AG04450 (cell line): ENCODE measurements around the gene PCDHGA5. TPM values are rescaled to one million over a fixed set of nuclear protein-coding genes. Genes with fewer than 3 reads are reported as not detected.
"Not testable (repeated sequence)": the region's sequence is repeated elsewhere in the genome, so short reads cannot be mapped to it uniquely, and the experiment has no call there.

Experiments used
- CTCF ChIA-PET: fragments of 300-600, 350-600 bp; formaldehyde crosslinking; extraction: SDS; loops from one replicate; lab custom pipeline; 2022; ENCODE audit warnings: antibody characterized with exemption, inconsistent platforms; lab: Charles Lee
- POLR2A ChIA-PET: fragments of 350-600 bp; formaldehyde crosslinking; extraction: SDS; loops from one replicate; lab custom pipeline; 2021; ENCODE audit warnings: antibody characterized with exemption, inconsistent platforms; lab: Yijun Ruan, JAX
- DNase-seq: peaks from one replicate; pipeline ENCODE4 v3.0.0-alpha.2; 2011; ENCODE audit warnings: low read depth, low spot score
- H3K27ac ChIP-seq: one replicate; pipeline ENCODE4 v1.5.1; 2012; ENCODE audit warnings: low read depth, low read length, control low read depth
- H3K27me3 ChIP-seq: one replicate; pipeline ENCODE4 v1.6.0; 2012; ENCODE audit warnings: low read length; ENCODE audit not compliant: control insufficient read depth, insufficient read depth
- H3K4me3 ChIP-seq: 2 replicates; pipeline ENCODE4 v1.5.1; 2011; ENCODE audit warnings: mild to moderate bottlenecking, low read depth, low read length, control low read depth
- H3K9me3 ChIP-seq: 2 replicates; pipeline ENCODE4 v1.5.1; 2012; ENCODE audit warnings: low read length; ENCODE audit not compliant: control insufficient read depth, insufficient read depth
- CTCF ChIP-seq: IDR thresholded peaks from 2 replicates; pipeline ENCODE4 v1.5.1; 2011; ENCODE audit warnings: low read depth, low read length, control low read depth, inconsistent platforms
- polyA plus RNA-seq: library from polyadenylated mRNA; depleted of rRNA; stranded (reverse); fragments of >200 nt; gene quantifications from 2 replicates; pipeline ENCODE4 v1.2.3, GENCODE V29; 2011

PCDHGA5 gene
- polyA plus RNA-seq, 1 experiment, result 1.4 TPM

DNA sequence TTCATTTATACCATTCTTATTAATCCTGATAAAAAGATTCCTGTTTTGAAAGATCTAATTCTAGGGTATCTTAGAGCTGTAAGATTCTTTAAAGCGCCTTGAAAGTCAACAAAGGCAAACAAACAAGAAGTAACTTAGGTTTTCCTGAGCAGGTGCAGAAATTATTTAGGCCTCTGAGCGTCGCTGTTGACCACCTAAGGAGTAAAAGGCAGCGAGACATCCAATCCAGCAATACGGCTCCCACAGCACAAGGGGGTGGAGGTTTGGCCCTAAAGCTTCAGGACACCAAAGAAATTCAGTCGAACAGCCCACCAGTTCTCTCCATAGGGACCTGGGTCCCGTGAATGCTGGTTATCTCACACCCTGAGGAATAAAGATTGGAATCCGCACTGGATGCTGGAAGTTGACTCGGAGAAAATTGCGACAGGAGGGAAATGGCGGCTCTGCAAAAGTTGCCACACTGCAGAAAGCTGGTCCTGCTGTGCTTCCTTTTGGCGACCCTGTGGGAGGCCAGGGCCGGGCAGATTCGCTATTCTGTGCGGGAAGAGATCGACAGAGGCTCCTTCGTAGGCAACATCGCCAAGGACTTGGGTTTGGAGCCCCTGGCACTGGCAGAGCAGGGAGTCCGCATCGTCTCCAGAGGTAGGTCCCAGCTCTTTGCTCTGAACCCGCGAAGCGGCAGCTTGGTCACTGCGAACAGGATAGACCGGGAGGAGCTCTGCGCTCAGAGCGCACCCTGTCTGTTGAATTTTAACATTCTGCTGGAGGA, 25.2 kb upstream of the PCDHGA5 start, which contains the start of gene PCDHGA2:
TSS of gene PCDHGA2 (plus strand) at position 223 of the 769 bp plus-strand sequence.
- Histone ChIP-seq H3K4me3 (peak within 1 kb of the TSS; percentile 51), H3K9me3 (peaks cover 34% of the 10 kb centered on the region), H3K27me3 (peaks cover 6% of the 10 kb centered on the region), H3K27ac (no peak within 1 kb of the TSS)
- POLR2A ChIA-PET, result interaction anchor here (1.2 kb wide), 1 partner anchor 18 kb away, joined by 3 read pairs; the partner anchor contains the start of gene TAF7
- DNase-seq, result no peak
- peak; percentile 57 for TF ChIP-seq CTCF
- CTCF ChIA-PET, result interaction anchor here (0.6 to 3.0 kb wide), 24 partner anchors 8 to 252 kb away, joined by 3 to 57 read pairs (median 4); partner anchors contain the start of genes PCDHGA1, PCDHGA10, PCDHGB1 and PCDHGB3

- H3K27ac ChIP-seq, DNase-seq, H3K27me3 ChIP-seq, POLR2A ChIA-PET, H3K4me3 ChIP-seq: not testable (repeated sequence)
- H3K9me3 ChIP-seq, result peaks cover 50% of the 10 kb centered on the region
- CTCF ChIA-PET, result interaction anchor here (4.5 kb wide), 1 partner anchor 223 kb away, joined by 18 read pairs; no protein-coding TSS in a partner anchor
These were observed 23.1 kb upstream of the PCDHGA5 start for GRCh38 chr5:141340781-141341354.

GRCh38 chr5:141342773-141343172, 21.2 kb upstream of the PCDHGA5 start:
- Histone ChIP-seq H3K27ac (no peak overlapping the region), H3K27me3 (peaks cover 6% of the 10 kb centered on the region), H3K9me3 (peaks cover 55% of the 10 kb centered on the region), H3K4me3 (no peak overlapping the region)
- DNase-seq, result no peak
- TF ChIP-seq CTCF, result no peak
- CTCF ChIA-PET, result interaction anchor here (0.7 to 4.5 kb wide), 7 partner anchors 11 to 224 kb away, joined by 3 to 18 read pairs (median 5); partner anchors contain the start of gene PCDHGA1
- POLR2A ChIA-PET, result no interaction called here

DNA sequence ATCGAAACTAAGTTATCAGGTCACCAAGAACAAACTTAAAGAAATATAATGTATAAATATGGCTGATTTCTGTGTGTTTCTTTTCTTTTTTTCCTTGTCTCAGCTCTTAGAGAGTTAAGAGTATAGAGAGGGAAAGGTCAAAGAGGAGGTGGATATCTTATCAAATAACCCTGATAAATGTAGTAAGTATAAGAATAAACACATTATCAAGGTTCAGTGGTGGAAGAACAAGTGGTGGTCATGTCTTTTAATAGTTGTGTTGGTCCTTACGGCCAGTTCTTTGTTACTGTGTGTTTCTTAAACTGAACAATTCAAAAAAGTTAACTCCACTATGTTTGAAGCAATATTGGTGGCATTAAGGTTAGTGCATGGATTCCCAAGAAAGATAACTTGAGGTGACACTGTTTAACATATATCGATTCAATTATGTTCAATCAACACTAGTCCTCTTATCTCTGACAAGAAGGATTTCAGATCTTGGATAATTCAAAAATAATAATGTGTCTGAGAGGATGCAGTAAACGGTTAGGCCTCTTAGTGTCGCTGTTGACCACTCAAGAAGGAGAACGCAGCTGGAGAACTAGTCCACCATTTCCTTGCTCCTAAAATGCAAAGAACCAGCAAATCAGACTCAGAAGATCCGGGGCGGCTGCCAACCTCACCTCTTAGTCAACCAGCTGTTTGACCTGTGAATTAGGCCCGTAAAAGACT, 20.6 kb upstream of the PCDHGA5 start, which contains the start of gene PCDHGA3:
TSS of gene PCDHGA3 (plus strand) at position 588 of the 711 bp plus-strand sequence. CDS start 205 bp downstream, outside the sequence.
- Histone ChIP-seq H3K27me3 (peaks cover 6% of the 10 kb centered on the region), H3K9me3 (peaks cover 55% of the 10 kb centered on the region), H3K4me3 (peak within 1 kb of the TSS; percentile 3), H3K27ac (no peak within 1 kb of the TSS)
- no peak for DNase-seq
- ChIA-PET CTCF (interaction anchor here (0.7 to 4.5 kb wide), 8 partner anchors 10 to 224 kb away, joined by 3 to 18 read pairs (median 4); partner anchors contain the start of gene PCDHGA1), POLR2A (no interaction called here)
- no peak; the same call in 1 of the 2 replicates for TF ChIP-seq CTCF

GRCh38 chr5:141343953-141344463, 20.0 kb upstream of the PCDHGA5 start:
- ChIA-PET POLR2A (no interaction called here), CTCF (interaction anchor here (0.6 to 4.5 kb wide), 8 partner anchors 14 to 223 kb away, joined by 3 to 18 read pairs (median 4); partner anchors contain the start of gene PCDHGA1)
- H3K9me3 ChIP-seq, result peaks cover 49% of the 10 kb centered on the region
- H3K4me3 ChIP-seq, result peak overlapping the region; percentile 3
- H3K27ac ChIP-seq, result no peak overlapping the region
- H3K27me3 ChIP-seq, result peaks cover 6% of the 10 kb centered on the region
- no peak for TF ChIP-seq CTCF
- no peak for DNase-seq
